ENCODE results near the gene ADA.

DNA sequence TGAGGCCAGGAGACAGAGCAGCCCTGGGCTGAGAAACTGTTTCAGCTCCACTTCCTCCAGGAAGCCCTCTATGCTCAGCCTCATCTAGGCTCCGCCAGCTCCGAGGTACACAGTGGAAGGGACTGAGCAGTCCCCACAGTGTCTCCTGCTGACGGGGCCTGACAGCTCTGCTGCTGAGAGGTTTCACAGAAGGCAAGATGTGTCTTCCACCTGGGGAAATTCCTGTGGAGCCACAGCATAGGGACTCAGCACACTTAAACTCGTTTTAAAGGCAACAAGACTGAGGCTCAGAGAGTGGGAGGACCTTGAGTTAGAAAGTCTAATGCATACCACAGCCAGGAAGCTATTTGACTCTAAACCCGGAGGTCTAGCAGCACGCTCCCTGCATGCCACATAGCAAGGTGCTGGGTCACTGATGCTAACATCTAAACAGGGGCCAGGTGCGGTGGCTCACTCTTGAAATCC, 6.8 kb downstream of the ADA start:
- TF ChIP-seq POLR2A (IDR thresholded peaks at IDR 0.05): no peak
- TF ChIP-seq CTCF (IDR thresholded peaks at IDR 0.05): no peak
- TF ChIP-seq EP300 (IDR thresholded peaks at IDR 0.05): no peak

All from tibial nerve (tissue), 4 donors.